Caco-2 (cell line): ENCODE results near the gene ADAM30. TPM values are rescaled to one million over a fixed set of nuclear protein-coding genes. Genes with fewer than 3 reads are reported as not detected.

ENCODE experiments used
- Bru-seq: library from RNA; stranded (reverse); fragments of 400-500 nt; gene quantifications from one replicate; lab custom pipeline; 2021; lab: Mats Ljungman, UMichigan
- BruChase-seq, 2 experiments: library from RNA; stranded (reverse); fragments of 400-500 nt; gene quantifications; one replicate each; lab custom pipeline; 2021; lab: Mats Ljungman, UMichigan
- BruUV-seq: library from RNA; stranded (reverse); fragments of 400-500 nt; replicated peaks from 2 replicates; lab custom pipeline; 2021; lab: Mats Ljungman, UMichigan
- CTCF ChIA-PET: fragments of 300-600 bp; sonication (Branson Sonifier 250); formaldehyde crosslinking; loops from one replicate; lab custom pipeline; 2022; ENCODE audit warnings: antibody characterized with exemption; lab: Charles Lee
- POLR2A ChIA-PET: fragments of 300-600 bp; sonication (Branson Sonifier 250); formaldehyde crosslinking; loops from one replicate; lab custom pipeline; 2022; ENCODE audit warnings: antibody characterized with exemption; lab: Charles Lee
- DNase-seq, 2 experiments: peaks; one replicate each; pipeline versions ENCODE4 v3.0.0 to v3.0.0-alpha.2; 2020 to 2022
- H3K27me3 ChIP-seq: replicated peaks from 2 replicates; pipeline ENCODE4 v1.6.0; 2011; ENCODE audit warnings: low read length; ENCODE audit not compliant: control insufficient read depth, insufficient read depth
- H3K36me3 ChIP-seq: 2 replicates; pipeline ENCODE4 v1.5.1; 2011; ENCODE audit warnings: low read length; ENCODE audit not compliant: control insufficient read depth, insufficient read depth
- H3K4me1 ChIP-seq: fragments of 250-450 bp; sonication (Bioruptor Pico); 2 replicates; pipeline ENCODE4 v1.5.1; 2020; ENCODE audit warnings: mild to moderate bottlenecking
- H3K4me3 ChIP-seq: 2 replicates; pipeline ENCODE4 v1.5.1; 2011; ENCODE audit warnings: low read depth, mild to moderate bottlenecking, control low read depth, low read length
- H3K9me3 ChIP-seq: fragments of 250-450 bp; sonication (Bioruptor Pico); 2 replicates; pipeline ENCODE4 v1.5.1; 2020; ENCODE audit warnings: mild to moderate bottlenecking, moderate library complexity
- H3K27ac Mint-ChIP-seq: one replicate; pipeline ENCODE4 v1.8.0; 2022; ENCODE audit warnings: mixed read lengths; ENCODE audit not compliant: unreplicated experiment
- H3K27me3 Mint-ChIP-seq: one replicate; pipeline ENCODE4 v1.8.0; 2022; ENCODE audit warnings: mixed read lengths; ENCODE audit not compliant: insufficient read depth, unreplicated experiment
- H3K36me3 Mint-ChIP-seq: one replicate; pipeline ENCODE4 v1.8.0; 2022; ENCODE audit warnings: mild to moderate bottlenecking, mixed read lengths; ENCODE audit not compliant: insufficient read depth, unreplicated experiment
- H3K4me1 Mint-ChIP-seq: one replicate; pipeline ENCODE4 v1.8.0; 2022; ENCODE audit warnings: low read depth, mixed read lengths; ENCODE audit not compliant: unreplicated experiment
- H3K4me3 Mint-ChIP-seq: one replicate; pipeline ENCODE4 v1.8.0; 2022; ENCODE audit warnings: mild to moderate bottlenecking, moderate library complexity, mixed read lengths; ENCODE audit not compliant: unreplicated experiment
- H3K9me3 Mint-ChIP-seq: one replicate; pipeline ENCODE4 v1.8.0; 2022; ENCODE audit warnings: mixed read lengths; ENCODE audit not compliant: unreplicated experiment
- intact Hi-C: fragments of 100-400 bp; cut with micrococcal nuclease; formaldehyde crosslinking; loops from one replicate; pipeline ENCODE4 v1.10.0; 2022; ENCODE audit not compliant: unreplicated experiment
- long read RNA-seq: library from polyadenylated mRNA; stranded (forward); transcript quantifications from one replicate; pipeline ENCODE4 v2.0.0, GENCODE V29; 2022
- total RNA-seq: library from RNA; stranded (reverse); gene quantifications from 2 replicates; pipeline ENCODE4 v1.2.3, GENCODE V29; 2022
- TF ChIP-seq, protein P1 (sequence below), 2 experiments: fragments of 200-600 bp in 1 of 2; IDR thresholded peaks; 1 replicate in 1 of 2; 2 replicates in 1 of 2; pipeline versions ENCODE4 v1.5.1 to v1.8.0; 2011 to 2022; ENCODE audit warnings: antibody characterized with exemption in 1 of 2, control low read depth in 1 of 2, inconsistent platforms in 1 of 2, low read depth in 1 of 2, low read length in 1 of 2, mild to moderate bottlenecking in 1 of 2, moderate library complexity in 1 of 2; ENCODE audit not compliant: insufficient read depth in 1 of 2, severe bottlenecking in 1 of 2, unreplicated experiment in 1 of 2

ADAM30 gene
- not detected in 2 replicates for total RNA-seq
- percentile 14 among the genes with signal in this experiment for Bru-seq, nascent RNA
- BruChase-seq, experiment 1, labeled RNA remaining after a 2-hour chase: percentile 16 among the genes with signal in this experiment
- percentile 16 among the genes with signal in this experiment for BruChase-seq, experiment 2, labeled RNA remaining after a 6-hour chase
- long read RNA-seq: 0 reads

- TF ChIP-seq, protein P1, sequence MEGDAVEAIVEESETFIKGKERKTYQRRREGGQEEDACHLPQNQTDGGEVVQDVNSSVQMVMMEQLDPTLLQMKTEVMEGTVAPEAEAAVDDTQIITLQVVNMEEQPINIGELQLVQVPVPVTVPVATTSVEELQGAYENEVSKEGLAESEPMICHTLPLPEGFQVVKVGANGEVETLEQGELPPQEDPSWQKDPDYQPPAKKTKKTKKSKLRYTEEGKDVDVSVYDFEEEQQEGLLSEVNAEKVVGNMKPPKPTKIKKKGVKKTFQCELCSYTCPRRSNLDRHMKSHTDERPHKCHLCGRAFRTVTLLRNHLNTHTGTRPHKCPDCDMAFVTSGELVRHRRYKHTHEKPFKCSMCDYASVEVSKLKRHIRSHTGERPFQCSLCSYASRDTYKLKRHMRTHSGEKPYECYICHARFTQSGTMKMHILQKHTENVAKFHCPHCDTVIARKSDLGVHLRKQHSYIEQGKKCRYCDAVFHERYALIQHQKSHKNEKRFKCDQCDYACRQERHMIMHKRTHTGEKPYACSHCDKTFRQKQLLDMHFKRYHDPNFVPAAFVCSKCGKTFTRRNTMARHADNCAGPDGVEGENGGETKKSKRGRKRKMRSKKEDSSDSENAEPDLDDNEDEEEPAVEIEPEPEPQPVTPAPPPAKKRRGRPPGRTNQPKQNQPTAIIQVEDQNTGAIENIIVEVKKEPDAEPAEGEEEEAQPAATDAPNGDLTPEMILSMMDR (IDR thresholded peaks at IDR 0.05; ENCODE audit: insufficient read depth in 1 of 2, low read depth in 1 of 2, low read length in 1 of 2, severe bottlenecking in 1 of 2, unreplicated experiment in 1 of 2): no peak
- intact Hi-C loops: no loop called here
- ChIA-PET CTCF (no interaction called here), POLR2A (no interaction called here)
- H3K27ac Mint-ChIP-seq: no peak within 1 kb of the TSS
- Histone ChIP-seq H3K9me3 (no peaks in the 10 kb centered on the region), H3K27me3 (no peaks in the 10 kb centered on the region), H3K4me3 (no peak within 1 kb of the TSS), H3K36me3 (no peaks in the 10 kb centered on the region), H3K4me1 (no peaks in the 10 kb centered on the region)
- H3K9me3 Mint-ChIP-seq: no peaks in the 10 kb centered on the region
- no peaks in the 10 kb centered on the region for H3K36me3 Mint-ChIP-seq
- BruUV-seq: no TSS peak
- peaks cover 8% of the 10 kb centered on the region for H3K4me1 Mint-ChIP-seq
- H3K27me3 Mint-ChIP-seq: no peaks in the 10 kb centered on the region
- DNase-seq: no peak
- no peak within 1 kb of the TSS for H3K4me3 Mint-ChIP-seq
These were observed at the start of gene ADAM30 for GRCh38 chr1:119896303-119896702. Gene ADAM30, minus strand, starts transcription at chr1:119896515. Its CDS starts 179 bp downstream, at chr1:119896336.

DNA sequence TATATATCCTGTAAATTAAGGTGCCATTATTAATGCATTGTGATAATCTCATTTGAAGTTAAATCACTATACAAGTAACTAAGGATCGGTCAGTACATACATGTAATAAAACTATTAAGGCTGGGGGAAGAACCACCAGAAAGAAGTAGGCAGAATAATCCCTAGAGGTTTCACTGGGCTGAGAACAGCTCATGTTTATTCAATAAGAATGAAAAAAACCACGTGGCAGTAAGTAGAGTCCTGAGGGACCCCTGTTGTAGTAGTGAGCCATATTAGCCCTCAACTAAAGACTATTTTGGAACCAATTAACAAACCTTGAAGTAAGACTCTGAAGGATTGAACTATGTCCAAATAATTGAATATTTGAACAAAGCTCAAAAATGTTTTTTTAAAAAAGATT, 46.9 kb upstream of the ADAM30 start:
- intact Hi-C loops: loop anchor here (10.0 kb wide), 1 partner anchor 68 kb away; no protein-coding TSS in a partner anchor
- POLR2A ChIA-PET: no interaction called here

GRCh38 chr1:119941392-119941791, 45.1 kb upstream of the ADAM30 start:
- no peaks in the 10 kb centered on the region for H3K27me3 ChIP-seq
- intact Hi-C loops: loop anchor here (10.0 kb wide), 1 partner anchor 67 kb away; no protein-coding TSS in a partner anchor
- Mint-ChIP-seq H3K4me3 (no peak overlapping the region), H3K36me3 (peaks cover 6% of the 10 kb centered on the region), H3K27ac (no peak overlapping the region), H3K27me3 (no peaks in the 10 kb centered on the region), H3K9me3 (no peaks in the 10 kb centered on the region), H3K4me1 (no peaks in the 10 kb centered on the region)
- no peak for DNase-seq
- H3K4me3 ChIP-seq: no peak overlapping the region
- no peaks in the 10 kb centered on the region for H3K9me3 ChIP-seq
- no peaks in the 10 kb centered on the region for H3K4me1 ChIP-seq
- ChIA-PET POLR2A (no interaction called here), CTCF (no interaction called here)
- TF ChIP-seq, protein P1 (IDR thresholded peaks at IDR 0.05; ENCODE audit: insufficient read depth in 1 of 2, low read depth in 1 of 2, low read length in 1 of 2, severe bottlenecking in 1 of 2, unreplicated experiment in 1 of 2): no peak
- no peaks in the 10 kb centered on the region for H3K36me3 ChIP-seq
- no TSS peak for BruUV-seq

More for the DNA sequence above, 46.9 kb upstream of the ADAM30 start:
- TF ChIP-seq, protein P1 (IDR thresholded peaks at IDR 0.05; ENCODE audit: insufficient read depth in 1 of 2, low read depth in 1 of 2, low read length in 1 of 2, severe bottlenecking in 1 of 2, unreplicated experiment in 1 of 2): no peak
- BruUV-seq: no TSS peak
- no peaks in the 10 kb centered on the region for H3K27me3 Mint-ChIP-seq
- Histone ChIP-seq H3K27me3 (no peaks in the 10 kb centered on the region), H3K4me1 (peaks cover 3% of the 10 kb centered on the region; the same call in 1 of the 2 replicates), H3K36me3 (no peaks in the 10 kb centered on the region), H3K4me3 (no peak overlapping the region), H3K9me3 (no peaks in the 10 kb centered on the region)
- no peaks in the 10 kb centered on the region for H3K4me1 Mint-ChIP-seq
- no peak overlapping the region for H3K4me3 Mint-ChIP-seq
- no peak for DNase-seq
- CTCF ChIA-PET: no interaction called here
- no peaks in the 10 kb centered on the region for H3K9me3 Mint-ChIP-seq
- H3K27ac Mint-ChIP-seq: no peak overlapping the region
- peaks cover 7% of the 10 kb centered on the region for H3K36me3 Mint-ChIP-seq
